ENCODE results near the gene STK31.
A peak's percentile ranks its signal among the peaks of the same experiment; 100 is the strongest.
"Not testable (repeated sequence)": the region's sequence is repeated elsewhere in the genome, so short reads cannot be mapped to it uniquely, and the experiment has no call there.

The STK31 gene

DNA sequence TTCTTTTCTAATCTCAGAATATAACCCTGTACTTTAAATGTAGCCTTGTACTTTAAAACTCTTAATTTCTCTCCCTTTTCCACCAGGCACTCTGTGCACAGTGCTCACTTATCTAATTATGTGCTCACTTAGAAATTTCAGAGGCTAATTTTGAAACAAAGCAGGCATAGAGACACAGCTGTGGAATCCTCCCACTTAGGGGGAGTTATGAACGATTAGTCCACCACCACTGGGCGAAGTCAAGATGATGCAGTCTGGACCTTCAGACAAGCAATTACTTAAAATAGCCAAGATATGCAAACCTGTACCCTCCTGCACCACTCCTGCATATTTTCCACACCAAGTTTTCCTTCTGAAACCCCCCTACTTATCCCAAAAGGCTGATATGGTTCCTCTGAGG is 143.0 kb downstream of the STK31 start:
- Histone ChIP-seq H3K36me3 (ENCODE audit: insufficient read depth, low read length) (no peaks in the 10 kb centered on the region), H3K27me3 (ENCODE audit: insufficient read depth, low read length, poor library complexity) (no peaks in the 10 kb centered on the region), H3K9me3 (ENCODE audit: insufficient read depth, low read length, severe bottlenecking) (no peaks in the 10 kb centered on the region), H3K4me3 (ENCODE audit: low read depth in 1 of 2, low read length in 2 of 2) (no peak overlapping the region), H4K20me1 (ENCODE audit: insufficient read depth, low read length) (no peaks in the 10 kb centered on the region), H3K4me1 (ENCODE audit: insufficient read depth, low read length) (no peaks in the 10 kb centered on the region), H3K27ac (ENCODE audit: low read length) (no peak overlapping the region), H2AFZ (ENCODE audit: low read depth, low read length) (no peak overlapping the region), H3K79me2 (ENCODE audit: insufficient read depth, low read length) (no peaks in the 10 kb centered on the region), H3K4me2 (ENCODE audit: insufficient read depth, low read length) (no peak overlapping the region), H3K9ac (ENCODE audit: low read depth, low read length) (no peak overlapping the region)
- DNase-seq (no peak), ATAC-seq (ENCODE audit: insufficient read depth, low read depth) (no peak)
- TF ChIP-seq EZH2 (IDR thresholded peaks at IDR 0.05; ENCODE audit: borderline replicate concordance, low read depth, low read length, severe bottlenecking) (no peak), CTCF (IDR thresholded peaks at IDR 0.05; ENCODE audit: borderline replicate concordance, extremely low read depth, low read length, poor library complexity, severe bottlenecking) (no peak)

- TF ChIP-seq CTCF (IDR thresholded peaks at IDR 0.05; ENCODE audit: borderline replicate concordance, extremely low read depth, low read length, poor library complexity, severe bottlenecking) (peak; percentile 69), EZH2 (IDR thresholded peaks at IDR 0.05; ENCODE audit: borderline replicate concordance, low read depth, low read length, severe bottlenecking) (no peak)
- H3K79me2 ChIP-seq (ENCODE audit: insufficient read depth, low read length) = no peaks in the 10 kb centered on the region
- no peak overlapping the region for H3K4me2 ChIP-seq (ENCODE audit: insufficient read depth, low read length)
- DNase-seq (peak; percentile 29), ATAC-seq (ENCODE audit: insufficient read depth, low read depth) (peak; percentile 67)
- H3K4me1 ChIP-seq (ENCODE audit: insufficient read depth, low read length) = no peaks in the 10 kb centered on the region
- H3K4me3 ChIP-seq (ENCODE audit: low read depth in 1 of 2, low read length in 2 of 2) = no peak overlapping the region
- no peaks in the 10 kb centered on the region for H3K36me3 ChIP-seq (ENCODE audit: insufficient read depth, low read length)
- H3K27me3 ChIP-seq (ENCODE audit: insufficient read depth, low read length, poor library complexity) = no peaks in the 10 kb centered on the region
- no peak overlapping the region for H3K9ac ChIP-seq (ENCODE audit: low read depth, low read length)
- H3K9me3 ChIP-seq (ENCODE audit: insufficient read depth, low read length, severe bottlenecking) = no peaks in the 10 kb centered on the region
- no peak overlapping the region for H2AFZ ChIP-seq (ENCODE audit: low read depth, low read length)
- no peaks in the 10 kb centered on the region for H4K20me1 ChIP-seq (ENCODE audit: insufficient read depth, low read length)
- no peak overlapping the region for H3K27ac ChIP-seq (ENCODE audit: low read length)
Measured at GRCh38 chr7:23863209-23863787, 153.3 kb downstream of the STK31 start.

GRCh38 chr7:23864973-23865372 is 155.0 kb downstream of the STK31 start:
- ATAC-seq (ENCODE audit: insufficient read depth, low read depth) (no peak), DNase-seq (no peak)
- H2AFZ ChIP-seq (ENCODE audit: low read depth, low read length) = no peak overlapping the region
- H3K9me3 ChIP-seq (ENCODE audit: insufficient read depth, low read length, severe bottlenecking) = no peaks in the 10 kb centered on the region
- H3K79me2 ChIP-seq (ENCODE audit: insufficient read depth, low read length) = no peaks in the 10 kb centered on the region
- no peak overlapping the region for H3K4me3 ChIP-seq (ENCODE audit: low read depth in 1 of 2, low read length in 2 of 2)
- no peaks in the 10 kb centered on the region for H3K36me3 ChIP-seq (ENCODE audit: insufficient read depth, low read length)
- no peak overlapping the region for H3K9ac ChIP-seq (ENCODE audit: low read depth, low read length)
- no peaks in the 10 kb centered on the region for H4K20me1 ChIP-seq (ENCODE audit: insufficient read depth, low read length)
- TF ChIP-seq CTCF (IDR thresholded peaks at IDR 0.05; ENCODE audit: borderline replicate concordance, extremely low read depth, low read length, poor library complexity, severe bottlenecking) (no peak), EZH2 (IDR thresholded peaks at IDR 0.05; ENCODE audit: borderline replicate concordance, low read depth, low read length, severe bottlenecking) (no peak)
- no peak overlapping the region for H3K4me2 ChIP-seq (ENCODE audit: insufficient read depth, low read length)
- H3K27ac ChIP-seq (ENCODE audit: low read length) = no peak overlapping the region
- H3K27me3 ChIP-seq (ENCODE audit: insufficient read depth, low read length, poor library complexity) = no peaks in the 10 kb centered on the region
- H3K4me1 ChIP-seq (ENCODE audit: insufficient read depth, low read length) = no peaks in the 10 kb centered on the region

- no peak overlapping the region for H3K9ac ChIP-seq (ENCODE audit: low read depth, low read length)
- H3K27ac ChIP-seq (ENCODE audit: low read length) = no peak overlapping the region
- no peaks in the 10 kb centered on the region for H4K20me1 ChIP-seq (ENCODE audit: insufficient read depth, low read length)
- no peaks in the 10 kb centered on the region for H3K4me1 ChIP-seq (ENCODE audit: insufficient read depth, low read length)
- ATAC-seq (ENCODE audit: insufficient read depth, low read depth) (no peak), DNase-seq (no peak)
- no peak overlapping the region for H3K4me3 ChIP-seq (ENCODE audit: low read depth in 1 of 2, low read length in 2 of 2)
- no peaks in the 10 kb centered on the region for H3K9me3 ChIP-seq (ENCODE audit: insufficient read depth, low read length, severe bottlenecking)
- no peaks in the 10 kb centered on the region for H3K36me3 ChIP-seq (ENCODE audit: insufficient read depth, low read length)
- no peaks in the 10 kb centered on the region for H3K79me2 ChIP-seq (ENCODE audit: insufficient read depth, low read length)
- H3K4me2 ChIP-seq (ENCODE audit: insufficient read depth, low read length) = no peak overlapping the region
- H2AFZ ChIP-seq (ENCODE audit: low read depth, low read length) = no peak overlapping the region
- H3K27me3 ChIP-seq (ENCODE audit: insufficient read depth, low read length, poor library complexity) = no peaks in the 10 kb centered on the region
- TF ChIP-seq EZH2 (IDR thresholded peaks at IDR 0.05; ENCODE audit: borderline replicate concordance, low read depth, low read length, severe bottlenecking) = no peak
Measured at GRCh38 chr7:23873306-23873705, 163.3 kb downstream of the STK31 start.

- H3K4me3 ChIP-seq (ENCODE audit: low read depth in 1 of 2, low read length in 2 of 2); H4K20me1 ChIP-seq (ENCODE audit: insufficient read depth, low read length); H3K4me1 ChIP-seq (ENCODE audit: insufficient read depth, low read length); H3K4me2 ChIP-seq (ENCODE audit: insufficient read depth, low read length); H3K27ac ChIP-seq (ENCODE audit: low read length); H3K36me3 ChIP-seq (ENCODE audit: insufficient read depth, low read length); H3K9me3 ChIP-seq (ENCODE audit: insufficient read depth, low read length, severe bottlenecking); ATAC-seq (ENCODE audit: insufficient read depth, low read depth); H3K27me3 ChIP-seq (ENCODE audit: insufficient read depth, low read length, poor library complexity); H3K79me2 ChIP-seq (ENCODE audit: insufficient read depth, low read length); H3K9ac ChIP-seq (ENCODE audit: low read depth, low read length); DNase-seq; H2AFZ ChIP-seq (ENCODE audit: low read depth, low read length): not testable (repeated sequence)
Measured at GRCh38 chr7:23876526-23876925, 166.5 kb downstream of the STK31 start.
